Osteocyte (in vitro differentiated cells): ENCODE data around the gene MLF1. TPM values are rescaled to one million over a fixed set of nuclear protein-coding genes. Genes with fewer than 3 reads are reported as not detected.

Experiments used
- DNase-seq: peaks from one replicate; pipeline ENCODE4 v3.0.0; 2021; ENCODE audit warnings: mixed read lengths; ENCODE audit not compliant: unreplicated experiment; ENCODE audit errors: extremely low spot score
- H3K27ac Mint-ChIP-seq: one replicate; pipeline ENCODE4 v1.8.0; 2021; ENCODE audit warnings: mild to moderate bottlenecking, mixed read lengths; ENCODE audit not compliant: unreplicated experiment
- H3K27me3 Mint-ChIP-seq: one replicate; pipeline ENCODE4 v1.8.0; 2021; ENCODE audit warnings: mixed read lengths; ENCODE audit not compliant: unreplicated experiment
- H3K36me3 Mint-ChIP-seq: one replicate; pipeline ENCODE4 v1.8.0; 2021; ENCODE audit warnings: mixed read lengths; ENCODE audit not compliant: unreplicated experiment
- H3K4me1 Mint-ChIP-seq: one replicate; pipeline ENCODE4 v1.8.0; 2021; ENCODE audit warnings: mixed read lengths; ENCODE audit not compliant: unreplicated experiment
- H3K4me3 Mint-ChIP-seq: one replicate; pipeline ENCODE4 v1.8.0; 2021; ENCODE audit warnings: mild to moderate bottlenecking, moderate library complexity, mixed read lengths; ENCODE audit not compliant: unreplicated experiment
- H3K9me3 Mint-ChIP-seq: one replicate; pipeline ENCODE4 v1.8.0; 2021; ENCODE audit warnings: mixed read lengths; ENCODE audit not compliant: unreplicated experiment
- CTCF ChIP-seq: fragments of 200-600 bp; sonication (generic); IDR thresholded peaks from 2 replicates; pipeline ENCODE4 v1.5.0; 2021; ENCODE audit warnings: antibody characterized with exemption, mild to moderate bottlenecking, moderate library complexity
- total RNA-seq: library from RNA; stranded (reverse); gene quantifications from 2 replicates; pipeline ENCODE4 v1.2.1, GENCODE V29; 2021

MLF1 gene
- total RNA-seq, 1 donor from 2014 or later, result 11.8 TPM

GRCh38 chr3:158565076-158565475 is 5.9 kb upstream of the MLF1 start:
- Mint-ChIP-seq H3K27ac (no peak overlapping the region), H3K36me3 (no peaks in the 10 kb centered on the region), H3K9me3 (no peaks in the 10 kb centered on the region), H3K27me3 (peaks cover 20% of the 10 kb centered on the region), H3K4me3 (no peak overlapping the region), H3K4me1 (no peaks in the 10 kb centered on the region)
- no peak for TF ChIP-seq CTCF
- DNase-seq, result no peak

GRCh38 chr3:158568784-158569183 is 2.2 kb upstream of the MLF1 start:
- H3K27ac Mint-ChIP-seq, result no peak overlapping the region
- peaks cover 18% of the 10 kb centered on the region for H3K27me3 Mint-ChIP-seq
- peaks cover 14% of the 10 kb centered on the region for H3K4me1 Mint-ChIP-seq
- TF ChIP-seq CTCF, result no peak
- no peaks in the 10 kb centered on the region for H3K9me3 Mint-ChIP-seq
- DNase-seq, result no peak
- H3K4me3 Mint-ChIP-seq, result no peak overlapping the region
- no peaks in the 10 kb centered on the region for H3K36me3 Mint-ChIP-seq

- Mint-ChIP-seq H3K4me3 (no peak overlapping the region), H3K9me3 (no peaks in the 10 kb centered on the region), H3K27me3 (peaks cover 18% of the 10 kb centered on the region), H3K4me1 (peaks cover 14% of the 10 kb centered on the region), H3K36me3 (no peaks in the 10 kb centered on the region), H3K27ac (peak overlapping the region; percentile 100)
- no peak for DNase-seq
- TF ChIP-seq CTCF, result no peak
Measured at GRCh38 chr3:158569794-158570193, 1.2 kb upstream of the MLF1 start.

- no peak for TF ChIP-seq CTCF
- Mint-ChIP-seq H3K4me3 (no peak overlapping the region), H3K9me3 (no peaks in the 10 kb centered on the region), H3K27me3 (peaks cover 8% of the 10 kb centered on the region), H3K27ac (no peak overlapping the region), H3K36me3 (no peaks in the 10 kb centered on the region), H3K4me1 (peaks cover 14% of the 10 kb centered on the region)
- no peak for DNase-seq
Measured at GRCh38 chr3:158571969-158572765, 1.2 kb downstream of the MLF1 start.

- H3K27ac Mint-ChIP-seq, result peak overlapping the region; percentile 23
- no peak for TF ChIP-seq CTCF
- DNase-seq, result no peak
- no peak overlapping the region for H3K4me3 Mint-ChIP-seq
- H3K4me1 Mint-ChIP-seq, result peaks cover 14% of the 10 kb centered on the region
- H3K27me3 Mint-ChIP-seq, result peaks cover 6% of the 10 kb centered on the region
- no peaks in the 10 kb centered on the region for H3K9me3 Mint-ChIP-seq
- no peaks in the 10 kb centered on the region for H3K36me3 Mint-ChIP-seq
Measured at GRCh38 chr3:158572766-158573060, 1.7 kb downstream of the MLF1 start.
